Medulla oblongata (tissue), 1 donor: ENCODE measurements around the gene SPANXA2.
"Not testable (repeated sequence)": the region's sequence is repeated elsewhere in the genome, so short reads cannot be mapped to it uniquely, and the experiment has no call there.

Experiments
- DNase-seq: peaks from one replicate; pipeline ENCODE4 v3.0.0-alpha.2; 2015; ENCODE audit errors: extremely low spot score

The SPANXA2 gene, protein sequence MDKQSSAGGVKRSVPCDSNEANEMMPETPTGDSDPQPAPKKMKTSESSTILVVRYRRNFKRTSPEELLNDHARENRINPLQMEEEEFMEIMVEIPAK

GRCh38 chrX:141589408-141589807 lies at the start of gene SPANXA2:
Gene SPANXA2 (plus strand): TSS chrX:141589708. CDS start chrX:141589768, 60 bp downstream.
- DNase-seq = not testable (repeated sequence)

DNA sequence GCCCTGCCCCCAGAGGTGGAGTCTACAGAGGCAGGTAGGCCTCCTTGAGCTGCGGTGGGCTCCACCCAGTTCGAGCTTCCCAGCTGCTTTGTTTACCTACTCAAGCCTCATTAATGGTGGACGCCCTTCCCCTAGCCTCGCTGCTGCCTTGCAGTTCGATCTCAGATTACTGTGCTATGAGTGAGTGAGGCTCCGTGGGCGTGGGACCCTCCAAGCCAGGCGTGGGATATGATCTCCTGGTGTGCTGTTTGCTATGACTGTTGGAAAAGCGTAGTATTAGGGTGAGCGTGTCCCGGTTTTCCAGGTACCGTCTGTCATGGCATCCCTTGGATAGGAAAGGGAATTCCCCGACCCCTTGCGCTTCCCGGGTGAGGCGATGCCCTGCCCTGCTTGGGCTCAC lies 47.0 kb upstream of the SPANXA2 start:
- DNase-seq = not testable (repeated sequence)

DNA sequence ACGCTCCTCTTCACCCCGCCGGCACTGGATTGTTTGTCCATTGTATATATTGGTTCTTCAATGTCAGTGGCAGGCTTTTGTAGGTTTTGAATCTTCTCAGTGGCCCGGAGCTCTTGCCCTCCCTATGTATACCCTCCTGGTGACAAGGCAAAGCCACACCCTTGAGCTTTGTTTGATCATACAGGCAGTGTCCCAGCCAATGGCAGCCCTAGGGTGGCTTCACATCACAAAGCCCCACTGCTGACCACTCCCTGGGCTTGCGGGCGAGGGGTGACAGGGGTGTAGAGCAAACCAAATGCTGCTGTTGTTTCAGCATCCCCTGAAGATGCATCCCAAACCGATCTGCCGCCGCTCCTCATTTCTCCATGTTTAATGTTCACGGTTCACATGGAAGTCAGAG lies 4.9 kb upstream of the SPANXA2 start, which contains the start of gene SPANXA1:
TSS of gene SPANXA1 (minus strand) at position 101 of the 400 bp plus-strand sequence. CDS start at position 41, 60 bp downstream.
- DNase-seq = not testable (repeated sequence)

DNA sequence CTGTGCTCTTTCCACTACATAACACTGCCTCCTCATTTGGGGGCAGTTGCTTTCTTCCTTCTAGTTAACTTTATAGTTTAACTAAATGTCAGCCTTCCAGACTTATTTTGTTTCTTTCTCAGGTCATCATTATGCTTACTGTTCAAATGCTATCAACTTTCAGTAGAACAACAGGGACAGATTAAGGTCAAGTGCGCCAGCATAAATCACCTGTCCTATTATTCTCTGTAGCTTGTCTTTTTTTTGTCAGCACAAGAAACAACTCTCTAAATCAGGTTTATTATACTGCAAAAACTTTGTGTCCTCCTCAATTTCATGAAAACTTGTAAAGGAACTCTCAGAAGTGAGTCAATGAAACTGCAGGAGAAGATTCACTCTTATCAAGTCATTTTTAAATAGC lies 19.6 kb downstream of the SPANXA2 start:
- DNase-seq = no peak

GRCh38 chrX:141619336-141619735 lies 29.8 kb downstream of the SPANXA2 start:
- DNase-seq = no peak

DNA sequence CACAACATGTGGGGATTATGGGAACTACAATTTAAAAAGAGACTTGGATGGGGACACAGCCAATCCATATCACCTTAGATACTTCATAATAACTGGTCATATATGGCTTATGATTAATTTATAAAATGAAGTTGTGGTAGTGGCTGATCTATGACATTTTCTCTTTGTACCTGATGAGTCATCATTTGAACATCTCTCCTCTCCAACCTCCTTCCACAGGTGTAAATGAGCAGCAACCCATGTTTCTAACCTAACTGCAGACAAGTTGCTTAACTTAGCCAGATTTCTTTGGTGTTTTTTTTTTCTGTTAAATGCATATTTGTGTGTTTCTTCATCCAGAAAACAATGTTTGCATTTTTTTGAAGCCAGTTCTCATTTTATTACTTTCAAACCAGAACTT lies 42.6 kb downstream of the SPANXA2 start:
- DNase-seq = no peak

DNA sequence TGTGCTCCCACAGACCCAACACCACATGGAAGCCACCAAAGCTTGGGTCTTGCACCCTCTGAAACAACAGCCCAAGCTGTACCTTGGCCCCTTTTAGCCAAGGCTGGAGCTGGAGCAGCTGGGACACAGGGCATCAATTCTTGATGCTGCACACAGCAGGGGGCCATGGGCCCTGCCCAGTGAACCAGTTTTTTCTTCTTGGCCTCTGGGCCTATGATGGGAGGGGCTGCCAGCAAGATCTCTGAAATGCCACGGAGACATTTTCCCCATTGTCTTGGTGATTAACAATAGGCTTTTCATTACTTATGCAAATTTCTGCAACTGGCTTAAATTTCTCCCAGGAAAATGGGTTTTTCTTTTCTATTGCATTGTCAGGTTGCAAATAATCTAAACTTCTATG lies 49.0 kb downstream of the SPANXA2 start:
- DNase-seq = peak; percentile 13
